Superior temporal gyrus (tissue), 1 donor: ENCODE measurements around the gene ANTXR1.

Experiments
- DNase-seq: peaks from one replicate; pipeline ENCODE4 v3.0.0-alpha.2; 2016; ENCODE audit errors: extremely low spot score

The ANTXR1 gene

GRCh38 chr2:69181806-69182427 lies 168.9 kb downstream of the ANTXR1 start:
- no peak for DNase-seq

DNA sequence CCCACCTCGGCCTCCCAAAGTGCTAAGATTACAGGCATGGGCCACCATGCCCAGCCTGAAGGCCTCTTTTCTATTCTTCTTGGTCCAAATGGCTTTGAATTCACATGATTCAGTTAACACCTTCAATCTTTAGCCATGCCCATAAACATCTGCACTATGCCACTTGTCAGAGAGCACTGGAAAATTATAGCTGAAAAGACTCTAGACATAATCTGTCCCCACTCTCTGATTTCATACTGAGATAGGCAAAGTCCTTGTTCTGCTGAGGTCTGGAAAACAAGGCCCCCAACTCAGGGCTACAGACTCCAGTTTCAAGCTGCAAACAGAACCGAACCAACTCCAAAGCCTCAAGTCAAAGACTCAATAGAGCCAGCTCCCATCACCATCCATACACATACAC lies 170.7 kb downstream of the ANTXR1 start:
- no peak for DNase-seq

- no peak for DNase-seq
Observed at GRCh38 chr2:69184224-69184623, 171.2 kb downstream of the ANTXR1 start.

- DNase-seq: no peak
Observed at GRCh38 chr2:69185807-69186206, 172.8 kb downstream of the ANTXR1 start.

GRCh38 chr2:69186614-69187013 lies 173.6 kb downstream of the ANTXR1 start:
- DNase-seq: no peak

DNA sequence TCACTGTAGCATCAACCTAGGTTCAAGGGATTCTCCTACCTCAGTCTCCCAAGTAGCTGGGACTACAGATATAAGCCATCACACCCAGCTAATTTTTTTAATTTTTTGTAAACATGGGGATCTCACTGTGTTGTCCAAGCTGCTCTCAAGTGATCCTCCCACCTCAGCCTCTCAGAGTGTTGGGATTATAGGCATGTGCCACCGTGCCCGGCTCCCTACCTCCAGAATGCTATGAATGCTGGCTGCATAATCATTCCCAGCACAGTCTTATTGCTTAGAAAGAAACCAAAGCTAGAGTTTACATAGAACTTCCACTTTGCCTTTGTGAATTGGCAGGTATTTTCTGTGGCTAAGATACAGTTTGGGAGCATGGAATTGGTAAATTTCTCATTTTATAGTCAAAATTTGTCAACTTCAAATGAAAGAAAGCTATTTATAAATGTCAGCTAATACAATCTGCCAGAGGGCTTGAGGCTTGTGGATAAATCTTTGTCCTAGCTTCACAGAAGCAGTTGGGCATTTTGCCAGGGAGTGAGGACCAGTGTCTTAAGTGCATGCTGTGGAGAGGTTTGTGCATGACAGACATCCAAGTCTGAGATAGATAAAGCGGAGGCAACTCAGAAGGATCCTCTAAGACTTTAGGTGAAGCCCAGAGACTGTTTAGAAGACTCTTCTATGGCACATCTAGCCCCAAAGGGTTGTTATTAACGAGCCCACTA lies 175.4 kb downstream of the ANTXR1 start:
- DNase-seq: no peak

- DNase-seq: no peak
Observed at GRCh38 chr2:69190743-69191404, 177.9 kb downstream of the ANTXR1 start.

DNA sequence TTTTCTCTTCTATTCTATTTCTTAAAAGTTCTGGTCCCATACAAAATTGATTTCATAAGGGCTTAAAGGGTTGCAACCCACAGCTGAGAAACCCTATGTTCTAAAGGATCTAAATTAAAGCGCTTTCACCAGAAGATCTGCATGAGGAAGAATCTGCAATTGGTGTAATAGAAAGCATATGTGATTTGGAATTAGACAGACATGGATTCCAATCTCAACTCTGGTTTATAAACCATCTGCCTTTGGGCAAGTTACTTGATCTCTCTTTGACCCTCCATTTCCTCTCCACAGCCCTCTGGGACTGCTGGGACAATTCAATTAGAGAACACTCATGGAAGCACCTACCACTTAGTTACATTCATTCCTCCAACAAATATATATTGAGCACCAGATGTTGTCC lies 178.7 kb downstream of the ANTXR1 start:
- no peak for DNase-seq

- DNase-seq: no peak
Observed at GRCh38 chr2:69192176-69192945, 179.4 kb downstream of the ANTXR1 start.

GRCh38 chr2:69195706-69196105 lies 182.7 kb downstream of the ANTXR1 start:
- no peak for DNase-seq

DNA sequence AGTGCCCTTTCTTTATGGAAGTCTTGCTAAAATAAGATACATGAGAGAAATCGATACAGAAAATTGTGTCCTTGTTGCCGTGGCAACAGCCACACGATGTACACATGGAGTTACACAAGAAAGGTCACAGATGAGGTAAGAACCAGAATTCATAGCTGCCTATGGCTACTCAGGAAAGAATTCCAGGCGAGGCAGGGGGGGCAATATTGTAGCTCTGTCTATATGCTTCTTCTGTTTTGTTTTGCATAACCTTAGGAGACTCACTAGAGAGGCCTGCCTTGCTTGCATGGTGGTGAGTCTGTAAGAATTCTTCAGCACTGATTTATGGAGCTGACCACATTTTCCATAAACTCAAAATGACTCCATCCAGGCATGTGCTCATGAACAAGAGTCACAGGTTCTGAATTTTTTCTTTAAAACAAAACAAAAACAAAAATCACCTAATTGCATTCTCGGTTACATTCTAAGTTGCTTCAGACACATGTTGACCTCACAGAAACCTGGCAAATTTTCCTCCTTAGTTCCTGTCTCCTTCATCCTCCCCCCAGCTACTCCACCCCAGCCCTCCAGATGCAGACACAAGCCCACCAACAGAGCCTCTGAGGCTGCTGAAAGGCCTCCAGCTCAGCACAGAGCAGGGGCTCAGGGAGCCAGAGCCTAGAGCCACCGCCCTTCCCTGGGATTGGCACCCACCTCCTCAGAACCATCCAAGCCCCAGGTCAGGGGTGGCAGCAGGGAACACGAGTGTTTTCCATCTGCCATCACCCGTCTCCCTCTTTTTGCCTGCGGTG lies 183.5 kb downstream of the ANTXR1 start:
- DNase-seq: no peak

GRCh38 chr2:69200107-69200520 lies 187.1 kb downstream of the ANTXR1 start:
- DNase-seq: no peak

DNA sequence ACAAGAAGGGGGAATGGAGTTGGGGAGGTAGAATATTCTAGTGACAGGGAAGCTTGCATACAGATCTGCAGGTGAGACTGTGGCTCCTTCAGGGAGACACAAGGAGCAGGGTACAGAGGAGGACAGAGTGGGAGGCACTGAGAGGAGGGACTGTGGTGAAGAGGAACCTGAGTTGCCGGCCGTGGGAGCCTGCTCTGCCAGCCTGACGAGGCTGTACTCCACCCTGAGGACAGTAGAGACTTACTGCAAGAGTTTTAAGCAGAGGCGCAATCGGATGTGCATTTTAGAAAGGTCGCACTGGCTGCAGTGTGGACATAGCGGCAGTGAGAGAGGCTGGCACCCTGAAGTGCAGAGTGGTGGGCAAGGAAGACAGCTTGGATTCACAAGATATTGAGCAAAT lies 188.3 kb downstream of the ANTXR1 start:
- no peak for DNase-seq

DNA sequence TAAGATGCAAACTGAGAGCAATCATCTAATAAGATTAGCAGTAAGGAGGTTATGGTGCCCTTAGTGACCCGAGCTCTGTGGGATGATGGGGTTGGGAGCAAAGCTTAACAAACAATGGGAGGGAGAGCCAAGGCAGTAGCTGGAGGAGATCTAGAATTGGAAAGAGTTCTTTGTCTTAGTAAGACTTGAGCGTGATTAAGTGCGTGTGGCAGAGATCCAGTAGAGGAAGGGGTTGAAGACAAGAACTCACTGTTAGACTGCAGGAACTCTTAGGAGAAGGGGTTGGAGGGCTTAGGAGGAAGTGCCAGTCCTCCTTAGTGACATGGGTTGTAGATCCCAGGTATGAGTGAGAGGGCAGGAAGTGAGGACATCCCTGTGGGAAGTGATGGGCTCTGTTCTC lies 189.3 kb downstream of the ANTXR1 start:
- DNase-seq: no peak

DNA sequence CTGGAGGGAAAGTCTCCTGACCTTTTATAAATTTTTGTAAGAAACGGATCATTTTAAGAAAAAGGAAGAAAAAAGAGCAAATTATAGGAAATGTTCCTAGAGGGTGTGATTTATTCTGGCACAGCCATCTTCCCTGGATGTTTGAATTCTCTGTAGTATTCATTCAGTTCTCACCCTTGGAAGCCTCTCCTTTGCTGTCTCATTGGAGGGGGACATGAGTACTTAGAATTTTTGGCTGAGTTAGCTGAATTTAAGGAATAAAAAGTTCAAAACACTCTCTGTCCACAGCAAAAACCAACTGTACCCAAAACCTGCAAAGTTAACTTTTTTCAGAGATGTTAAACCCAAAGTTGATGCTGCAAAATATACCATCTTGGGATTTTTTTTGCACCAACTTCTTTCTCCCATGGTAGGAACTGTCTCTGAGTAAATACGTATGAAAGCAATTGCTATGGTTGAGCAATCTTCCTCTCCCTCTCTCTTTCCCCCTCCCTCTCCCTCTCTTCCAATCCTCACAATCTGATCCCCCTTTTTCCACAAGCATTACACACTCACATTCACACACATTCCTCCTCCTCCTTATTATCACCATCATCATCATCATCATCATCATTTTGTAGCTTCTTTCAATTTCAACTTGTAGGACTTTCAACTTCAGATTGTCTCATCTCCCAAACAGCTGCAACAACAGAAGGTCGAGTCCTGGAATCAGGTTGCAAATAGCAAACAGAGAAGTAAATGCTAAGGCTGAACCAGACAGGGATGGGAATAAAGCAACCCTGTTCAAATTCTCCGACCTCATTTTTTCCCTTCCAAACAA lies 190.4 kb downstream of the ANTXR1 start:
- no peak for DNase-seq

DNA sequence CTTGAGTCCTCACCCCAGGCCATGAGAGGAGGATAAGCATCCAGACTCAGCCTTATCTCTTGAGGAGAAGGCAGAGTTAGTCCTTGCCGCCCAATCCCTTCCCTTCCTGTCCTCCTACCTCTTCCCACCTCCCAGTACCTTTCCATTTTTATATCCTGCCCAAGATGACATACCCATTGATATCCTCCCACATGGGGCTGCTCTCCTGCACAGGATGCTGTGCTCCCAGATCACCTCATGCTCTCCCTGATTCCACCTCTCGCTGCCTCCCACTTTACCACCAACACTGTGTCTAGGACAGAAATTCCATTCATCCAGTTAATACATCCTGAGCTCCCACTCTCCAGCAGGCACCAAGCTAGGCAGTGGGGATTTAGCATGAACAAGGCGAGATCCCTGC lies 191.7 kb downstream of the ANTXR1 start:
- DNase-seq: no peak

DNA sequence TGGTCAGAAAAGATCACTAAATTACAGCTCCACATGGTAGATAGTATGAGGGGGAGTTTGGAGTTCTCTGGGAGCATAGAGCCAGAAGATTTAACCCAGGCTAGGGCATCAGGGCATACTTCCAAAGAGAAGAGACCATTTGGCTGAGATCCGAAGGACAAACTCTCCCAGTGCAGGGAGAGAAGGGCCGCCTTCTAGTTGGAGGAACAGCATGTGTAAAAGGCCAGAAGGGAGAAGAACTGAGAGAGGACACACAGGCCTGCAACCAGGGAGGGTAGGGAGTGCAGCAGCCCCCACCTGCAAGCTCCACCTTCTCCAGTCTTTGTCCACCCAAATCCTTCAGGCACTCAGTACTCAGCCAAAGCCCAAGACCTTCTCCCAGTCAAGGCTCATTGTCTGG lies 192.1 kb downstream of the ANTXR1 start:
- DNase-seq: no peak

DNA sequence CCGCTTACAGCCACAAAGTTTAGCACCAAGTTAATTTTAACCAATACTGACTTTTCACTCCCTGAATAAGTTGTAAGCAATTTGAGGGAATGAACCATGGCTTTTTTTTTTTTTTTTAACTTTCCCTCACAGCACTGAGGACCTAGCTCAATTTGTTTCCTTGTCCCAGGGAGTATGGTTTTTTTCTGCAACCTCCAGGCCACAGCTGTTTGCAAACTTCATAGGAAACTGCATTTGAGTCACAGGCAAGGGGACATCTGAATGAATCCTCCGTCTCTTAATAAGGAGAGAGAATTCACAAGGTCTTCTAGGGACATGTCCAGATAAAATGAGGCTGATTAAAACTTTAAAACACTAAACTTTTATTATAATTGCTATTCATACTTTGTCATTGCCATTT lies 192.5 kb downstream of the ANTXR1 start:
- no peak for DNase-seq

GRCh38 chr2:69208023-69208595 lies 195.1 kb downstream of the ANTXR1 start:
- no peak for DNase-seq

GRCh38 chr2:69209482-69209881 lies 196.5 kb downstream of the ANTXR1 start:
- no peak for DNase-seq
